Nephron progenitor cell (in vitro differentiated cells): ENCODE data around the gene ZNF710.

ENCODE experiments used
- DNase-seq: peaks from one replicate; pipeline ENCODE4 v3.0.0; 2021
- H3K27ac Mint-ChIP-seq: 2 replicates; pipeline ENCODE4 v1.8.0; 2021; ENCODE audit warnings: mild to moderate bottlenecking, moderate library complexity, mixed read lengths
- H3K27me3 Mint-ChIP-seq: 2 replicates; pipeline ENCODE4 v1.8.0; 2021; ENCODE audit warnings: mild to moderate bottlenecking, low read depth, mixed read lengths; ENCODE audit not compliant: poor library complexity
- H3K36me3 Mint-ChIP-seq: 2 replicates; pipeline ENCODE4 v1.8.0; 2021; ENCODE audit warnings: low read depth, mixed read lengths
- H3K4me1 Mint-ChIP-seq: 2 replicates; pipeline ENCODE4 v1.8.0; 2021; ENCODE audit warnings: mixed read lengths
- H3K4me3 Mint-ChIP-seq: 2 replicates; pipeline ENCODE4 v1.8.0; 2021; ENCODE audit warnings: mild to moderate bottlenecking, moderate library complexity, mixed read lengths
- H3K9me3 Mint-ChIP-seq: 2 replicates; pipeline ENCODE4 v1.8.0; 2021; ENCODE audit warnings: mild to moderate bottlenecking, moderate library complexity, mixed read lengths
- TF ChIP-seq, protein P1 (sequence below): fragments of 200-600 bp; sonication (generic); IDR thresholded peaks from 2 replicates; pipeline ENCODE4 v1.5.0; 2021; ENCODE audit warnings: antibody characterized with exemption

Gene ZNF710

DNA sequence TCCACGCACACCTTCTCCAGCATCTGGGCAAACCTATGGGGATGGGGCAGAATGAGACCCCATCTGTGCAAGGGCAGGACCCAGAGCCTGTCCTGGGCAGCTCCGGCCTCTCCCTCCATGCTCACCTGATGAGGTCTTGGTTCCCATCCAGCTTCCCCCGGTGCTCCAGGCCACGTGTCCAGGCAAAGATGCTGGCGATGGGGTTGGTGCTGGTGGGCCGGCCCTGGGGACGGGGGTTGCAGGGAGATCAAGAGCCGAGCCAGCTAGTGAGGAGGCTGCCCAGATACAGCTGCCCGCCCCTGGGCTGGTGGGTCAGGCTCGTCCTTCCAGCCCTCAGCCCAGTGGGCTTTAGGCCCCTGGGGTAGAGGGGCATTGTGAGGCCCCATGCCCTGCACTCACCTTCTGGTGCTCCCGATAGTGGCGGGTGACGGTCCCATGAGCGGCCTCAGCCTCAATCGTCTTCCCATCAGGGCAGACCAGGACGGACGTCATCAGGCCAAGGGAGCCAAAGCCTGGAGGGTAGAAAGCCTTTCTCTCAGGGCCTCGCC lies 83.8 kb downstream of the ZNF710 start:
- DNase-seq: no peak
- TF ChIP-seq, protein P1, sequence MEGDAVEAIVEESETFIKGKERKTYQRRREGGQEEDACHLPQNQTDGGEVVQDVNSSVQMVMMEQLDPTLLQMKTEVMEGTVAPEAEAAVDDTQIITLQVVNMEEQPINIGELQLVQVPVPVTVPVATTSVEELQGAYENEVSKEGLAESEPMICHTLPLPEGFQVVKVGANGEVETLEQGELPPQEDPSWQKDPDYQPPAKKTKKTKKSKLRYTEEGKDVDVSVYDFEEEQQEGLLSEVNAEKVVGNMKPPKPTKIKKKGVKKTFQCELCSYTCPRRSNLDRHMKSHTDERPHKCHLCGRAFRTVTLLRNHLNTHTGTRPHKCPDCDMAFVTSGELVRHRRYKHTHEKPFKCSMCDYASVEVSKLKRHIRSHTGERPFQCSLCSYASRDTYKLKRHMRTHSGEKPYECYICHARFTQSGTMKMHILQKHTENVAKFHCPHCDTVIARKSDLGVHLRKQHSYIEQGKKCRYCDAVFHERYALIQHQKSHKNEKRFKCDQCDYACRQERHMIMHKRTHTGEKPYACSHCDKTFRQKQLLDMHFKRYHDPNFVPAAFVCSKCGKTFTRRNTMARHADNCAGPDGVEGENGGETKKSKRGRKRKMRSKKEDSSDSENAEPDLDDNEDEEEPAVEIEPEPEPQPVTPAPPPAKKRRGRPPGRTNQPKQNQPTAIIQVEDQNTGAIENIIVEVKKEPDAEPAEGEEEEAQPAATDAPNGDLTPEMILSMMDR: no peak
- H3K4me1 Mint-ChIP-seq: peaks cover 5% of the 10 kb centered on the region
- H3K9me3 Mint-ChIP-seq: no peaks in the 10 kb centered on the region
- H3K27ac Mint-ChIP-seq: no peak overlapping the region
- no peak overlapping the region for H3K4me3 Mint-ChIP-seq
- H3K27me3 Mint-ChIP-seq: no peaks in the 10 kb centered on the region
- H3K36me3 Mint-ChIP-seq: peaks cover 57% of the 10 kb centered on the region

- TF ChIP-seq, protein P1: no peak
- Mint-ChIP-seq H3K36me3 (peaks cover 62% of the 10 kb centered on the region), H3K9me3 (no peaks in the 10 kb centered on the region), H3K27ac (peak overlapping the region; percentile 61), H3K4me3 (no peak overlapping the region), H3K4me1 (peaks cover 3% of the 10 kb centered on the region), H3K27me3 (no peaks in the 10 kb centered on the region)
- no peak for DNase-seq
Measured at GRCh38 chr15:90085565-90085964, 84.4 kb downstream of the ZNF710 start.

DNA sequence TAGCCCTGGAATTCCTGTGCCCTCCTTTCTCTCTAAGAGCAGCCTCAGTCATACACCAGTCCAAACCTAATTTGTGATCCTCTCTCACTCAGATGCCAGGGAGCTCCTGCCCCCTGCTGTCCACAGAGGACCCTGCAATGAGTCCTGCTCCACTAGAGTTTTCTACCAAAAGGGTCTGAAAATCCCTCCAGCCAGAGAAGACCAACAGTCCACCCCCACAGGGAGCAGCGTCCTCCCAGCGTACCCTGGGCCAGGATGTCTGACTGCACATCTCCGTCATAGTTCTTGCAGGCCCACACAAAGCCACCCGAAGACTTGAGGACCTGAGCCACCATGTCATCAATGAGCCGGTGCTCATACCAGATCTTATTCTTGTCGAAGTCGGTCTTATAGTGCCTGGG lies 85.7 kb downstream of the ZNF710 start:
- Mint-ChIP-seq H3K9me3 (no peaks in the 10 kb centered on the region), H3K27me3 (no peaks in the 10 kb centered on the region), H3K4me1 (no peaks in the 10 kb centered on the region), H3K4me3 (no peak overlapping the region), H3K36me3 (peaks cover 73% of the 10 kb centered on the region), H3K27ac (peak overlapping the region; percentile 59)
- TF ChIP-seq, protein P1: peak; percentile 53
- DNase-seq: peak; percentile 53

DNA sequence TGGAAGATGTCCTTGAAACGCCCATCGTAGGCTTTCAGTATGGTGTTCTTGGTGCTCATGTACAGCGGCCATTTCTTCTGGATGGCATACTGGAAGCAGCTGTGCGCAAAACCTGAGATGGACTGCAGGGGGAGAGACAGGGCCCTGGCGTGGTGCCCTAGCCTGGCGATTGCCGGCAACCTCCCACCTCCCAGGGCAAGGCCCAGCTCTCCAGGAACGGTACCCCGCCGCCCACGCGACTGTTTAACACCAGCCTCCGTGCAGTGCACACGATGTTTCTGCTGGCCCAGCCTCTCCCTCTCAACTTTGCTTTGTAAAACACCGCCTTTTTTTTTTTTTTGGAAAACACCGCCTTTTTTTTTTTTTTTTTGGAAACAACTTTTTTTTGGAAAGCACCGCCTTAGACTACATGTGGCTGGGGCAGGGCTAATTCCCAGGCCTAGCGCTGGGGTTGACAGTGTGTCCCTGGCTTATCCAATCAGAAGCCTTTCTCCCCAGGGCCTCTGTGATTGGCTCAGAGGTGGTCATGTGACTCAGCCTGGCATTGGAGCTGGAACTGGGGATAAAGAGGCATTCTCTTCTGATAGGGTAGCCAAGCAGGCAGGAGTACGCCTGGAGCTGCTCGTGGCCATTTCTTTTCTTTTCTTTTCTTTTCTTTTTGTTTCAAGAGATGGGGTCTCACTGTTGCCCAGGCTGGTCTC lies 86.5 kb downstream of the ZNF710 start:
- peaks cover 76% of the 10 kb centered on the region for H3K36me3 Mint-ChIP-seq
- TF ChIP-seq, protein P1: no peak
- no peaks in the 10 kb centered on the region for H3K27me3 Mint-ChIP-seq
- no peak for DNase-seq
- no peak overlapping the region for H3K27ac Mint-ChIP-seq
- peaks cover 4% of the 10 kb centered on the region for H3K9me3 Mint-ChIP-seq
- no peaks in the 10 kb centered on the region for H3K4me1 Mint-ChIP-seq
- H3K4me3 Mint-ChIP-seq: no peak overlapping the region

DNA sequence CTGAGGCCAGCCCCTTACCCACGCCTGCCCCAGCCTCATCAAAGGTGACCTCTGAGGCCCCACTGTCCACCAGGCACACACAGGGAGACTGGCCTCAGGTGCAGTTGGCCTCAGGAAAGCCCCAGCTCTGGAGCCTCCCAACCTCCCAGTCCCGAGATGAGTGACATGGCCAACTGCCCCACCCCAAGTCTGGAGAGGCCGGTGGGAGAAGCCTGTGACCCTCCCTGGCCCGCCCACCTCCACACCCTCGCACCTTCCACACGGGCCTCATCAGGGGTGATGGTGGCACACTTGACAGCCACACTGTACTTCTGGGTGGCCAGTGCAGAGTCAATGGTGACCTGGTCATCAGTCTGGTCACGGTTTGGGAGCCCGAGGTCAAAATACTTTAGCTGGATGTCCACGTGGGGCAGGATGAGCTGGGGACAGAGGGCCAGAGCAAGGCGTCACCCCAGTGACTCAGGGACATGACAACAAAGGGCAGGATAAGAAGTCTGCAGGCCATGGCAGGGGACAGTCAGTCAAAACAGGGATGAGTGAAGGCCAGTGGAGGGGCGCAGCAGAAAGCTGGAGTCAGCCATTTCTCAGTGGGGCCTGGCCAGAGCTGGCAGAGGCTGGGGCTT lies 89.2 kb downstream of the ZNF710 start:
- Mint-ChIP-seq H3K36me3 (peaks cover 79% of the 10 kb centered on the region), H3K9me3 (peaks cover 10% of the 10 kb centered on the region), H3K27ac (no peak overlapping the region), H3K4me1 (peaks cover 9% of the 10 kb centered on the region), H3K4me3 (no peak overlapping the region), H3K27me3 (peaks cover 9% of the 10 kb centered on the region)
- TF ChIP-seq, protein P1: no peak
- DNase-seq: no peak
